GM19455 (cell line): ENCODE results near the gene CTPS2.
"Not testable (repeated sequence)": the region's sequence is repeated elsewhere in the genome, so short reads cannot be mapped to it uniquely, and the experiment has no call there.

Experiments
- ATAC-seq: cut with Tn5 transposase; IDR thresholded peaks from one replicate; pipeline ENCODE4 v1.9.1; 2021; ENCODE audit not compliant: unreplicated experiment

The CTPS2 gene

GRCh38 chrX:16659321-16659720 is 53.1 kb downstream of the CTPS2 start:
- no peak for ATAC-seq

GRCh38 chrX:16658284-16658683 is 54.2 kb downstream of the CTPS2 start:
- no peak for ATAC-seq

- ATAC-seq: no peak
Measured at GRCh38 chrX:16654093-16654492, 58.4 kb downstream of the CTPS2 start.

GRCh38 chrX:16653424-16653823 is 59.0 kb downstream of the CTPS2 start:
- no peak for ATAC-seq

GRCh38 chrX:16651391-16652024 is 61.0 kb downstream of the CTPS2 start:
- no peak for ATAC-seq

GRCh38 chrX:16649858-16650257 is 62.6 kb downstream of the CTPS2 start, which contains the start of gene S100G:
Gene S100G (plus strand): TSS chrX:16650158. CDS start chrX:16651007, 849 bp downstream.
- ATAC-seq: no peak

- ATAC-seq: no peak
Measured at GRCh38 chrX:16646366-16647138, 65.9 kb downstream of the CTPS2 start.

- no peak for ATAC-seq
Measured at GRCh38 chrX:16643176-16643575, 69.3 kb downstream of the CTPS2 start.

- no peak for ATAC-seq
Measured at GRCh38 chrX:16640823-16641222, 71.6 kb downstream of the CTPS2 start.

- no peak for ATAC-seq
Measured at GRCh38 chrX:16639966-16640365, 72.5 kb downstream of the CTPS2 start.

- ATAC-seq: no peak
Measured at GRCh38 chrX:16638533-16638932, 73.9 kb downstream of the CTPS2 start.

GRCh38 chrX:16635596-16635995 is 76.9 kb downstream of the CTPS2 start:
- no peak for ATAC-seq

GRCh38 chrX:16635040-16635439 is 77.4 kb downstream of the CTPS2 start:
- ATAC-seq: no peak

GRCh38 chrX:16633754-16634153 is 78.7 kb downstream of the CTPS2 start:
- no peak for ATAC-seq

- no peak for ATAC-seq
Measured at GRCh38 chrX:16629909-16630308, 82.6 kb downstream of the CTPS2 start.

GRCh38 chrX:16628946-16629595 is 83.4 kb downstream of the CTPS2 start:
- ATAC-seq: no peak

GRCh38 chrX:16628511-16628910 is 84.0 kb downstream of the CTPS2 start:
- ATAC-seq: not testable (repeated sequence)

GRCh38 chrX:16619024-16619423 is 93.4 kb downstream of the CTPS2 start:
- no peak for ATAC-seq

- no peak for ATAC-seq
Measured at GRCh38 chrX:16618422-16618821, 94.0 kb downstream of the CTPS2 start.

- no peak for ATAC-seq
Measured at GRCh38 chrX:16617382-16617781, 95.1 kb downstream of the CTPS2 start.

GRCh38 chrX:16612257-16612897 is 100.1 kb downstream of the CTPS2 start:
- ATAC-seq: no peak
